NOMO-1 (cell line): ENCODE results near the gene GPRC5B.

Experiments used
- DNase-seq, 2 experiments: peaks; one replicate each; lab custom pipeline; 2025; ENCODE audit not compliant: unreplicated experiment in 2 of 2; lab: John Stamatoyannopoulos, UW

Gene GPRC5B

GRCh38 chr16:19884611-19885450 is at the start of gene GPRC5B:
GPRC5B (minus strand) TSS chr16:19884848; CDS start chr16:19872845, 12,003 bp downstream.
- peak; percentile 11 to 13 for DNase-seq

- DNase-seq = no peak
Observed at GRCh38 chr16:19933740-19934139, 49.1 kb upstream of the GPRC5B start.

- DNase-seq = no peak
Observed at GRCh38 chr16:19929062-19929511, 44.4 kb upstream of the GPRC5B start.

GRCh38 chr16:19928432-19928831 is 43.8 kb upstream of the GPRC5B start:
- no peak for DNase-seq

GRCh38 chr16:19926449-19927390 is 42.1 kb upstream of the GPRC5B start:
- DNase-seq = no peak

GRCh38 chr16:19923396-19923795 is 38.7 kb upstream of the GPRC5B start:
- no peak for DNase-seq

GRCh38 chr16:19919142-19919541 is 34.5 kb upstream of the GPRC5B start:
- DNase-seq = no peak

- DNase-seq = no peak
Observed at GRCh38 chr16:19916064-19916463, 31.4 kb upstream of the GPRC5B start.

- DNase-seq = no peak
Observed at GRCh38 chr16:19914877-19915276, 30.2 kb upstream of the GPRC5B start.

GRCh38 chr16:19913340-19913645 is 28.6 kb upstream of the GPRC5B start:
- no peak for DNase-seq

GRCh38 chr16:19912455-19913339 is 28.0 kb upstream of the GPRC5B start:
- DNase-seq = no peak

GRCh38 chr16:19911747-19912454 is 27.3 kb upstream of the GPRC5B start:
- DNase-seq = no peak

- no peak for DNase-seq
Observed at GRCh38 chr16:19911204-19911603, 26.6 kb upstream of the GPRC5B start.

- DNase-seq = no peak
Observed at GRCh38 chr16:19909750-19910322, 25.2 kb upstream of the GPRC5B start.

- DNase-seq = no peak
Observed at GRCh38 chr16:19908921-19909320, 24.3 kb upstream of the GPRC5B start.

- DNase-seq = peak; percentile 52 to 53
Observed at GRCh38 chr16:19907161-19907992, 22.7 kb upstream of the GPRC5B start.

GRCh38 chr16:19901164-19901563 is 16.5 kb upstream of the GPRC5B start:
- no peak for DNase-seq

GRCh38 chr16:19899605-19899955 is 14.9 kb upstream of the GPRC5B start:
- no peak for DNase-seq
